CD4-positive, alpha-beta T cell treated with Interleukin-6 at 100 ng/mL for 8 hours (primary cell): ENCODE results near the gene THADA.
"Not testable (repeated sequence)": the region's sequence is repeated elsewhere in the genome, so short reads cannot be mapped to it uniquely, and the experiment has no call there.

ENCODE experiments used
- DNase-seq: peaks from one replicate; pipeline ENCODE4 v3.0.0-alpha.2; 2020; ENCODE audit warnings: mixed read lengths, low spot score

The THADA gene

DNA sequence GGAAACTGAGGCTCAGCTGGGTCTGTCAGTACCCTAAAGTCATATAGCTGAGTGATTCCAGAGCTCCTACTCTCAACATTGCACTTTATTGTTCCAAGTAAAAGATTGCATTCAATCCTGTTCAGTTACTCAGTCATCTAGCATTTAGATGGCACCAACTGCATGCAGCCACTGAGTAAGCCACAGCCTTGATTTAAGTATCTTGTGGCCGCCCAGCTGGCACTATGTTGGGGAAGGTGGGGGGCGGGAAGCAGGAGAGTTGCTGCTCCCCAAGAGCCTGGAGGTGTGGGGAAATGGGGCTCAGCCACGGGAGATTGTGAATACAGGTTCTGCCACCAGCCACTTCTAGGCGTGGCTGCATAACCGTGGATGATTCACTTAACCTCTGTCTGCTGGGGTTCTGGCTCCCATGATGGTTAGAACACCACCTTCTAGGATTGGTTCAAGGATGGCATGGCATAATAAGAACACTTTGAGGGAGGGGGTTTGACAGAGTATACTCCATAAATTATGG, 386.6 kb downstream of the THADA start:
- DNase-seq: no peak

- DNase-seq: no peak
These were observed 388.1 kb downstream of the THADA start for GRCh38 chr2:43207553-43208300.

DNA sequence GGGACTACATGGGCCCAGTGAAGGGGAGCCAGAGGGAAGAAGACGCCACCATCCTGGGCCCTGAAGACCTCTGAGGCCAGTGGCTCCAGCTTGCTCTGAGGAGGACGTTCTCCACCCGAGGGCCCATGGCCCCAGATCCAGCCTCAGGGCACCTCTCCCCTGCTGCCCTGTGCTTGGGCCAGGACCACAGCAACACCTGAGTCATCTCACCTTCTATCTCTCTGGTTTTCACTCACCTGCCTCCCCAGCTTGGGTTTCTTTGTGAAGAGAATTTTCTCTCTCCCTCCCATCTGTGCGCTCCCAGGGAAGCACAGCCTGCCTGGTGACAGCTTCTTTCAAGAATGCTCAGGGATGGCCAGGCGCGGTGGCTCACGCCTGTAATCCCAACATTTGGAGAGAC, 389.2 kb downstream of the THADA start:
- DNase-seq: no peak

GRCh38 chr2:43203373-43203772, 392.5 kb downstream of the THADA start:
- no peak for DNase-seq

GRCh38 chr2:43202289-43202688, 393.5 kb downstream of the THADA start:
- DNase-seq: no peak

- DNase-seq: no peak
These were observed 394.3 kb downstream of the THADA start for GRCh38 chr2:43201497-43201896.

DNA sequence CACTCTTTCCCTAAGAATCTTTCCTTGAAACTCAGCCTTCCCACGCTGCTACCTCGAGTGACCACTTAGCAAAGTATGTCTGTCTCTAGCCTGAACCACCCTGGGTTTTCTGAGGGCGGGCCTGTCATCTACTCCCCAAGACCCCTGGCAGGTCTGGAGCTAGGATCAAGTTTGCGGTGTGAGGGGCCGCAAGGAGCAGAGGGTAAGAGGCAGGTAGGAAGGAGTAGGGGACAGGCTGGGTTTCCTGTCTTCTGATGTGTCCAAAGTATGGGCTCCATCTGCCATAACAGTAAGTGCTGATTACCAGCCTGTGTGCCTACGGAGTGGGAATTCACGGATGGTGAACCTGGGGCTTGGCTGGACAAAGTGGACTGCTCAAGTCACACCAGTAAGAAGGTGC, 394.8 kb downstream of the THADA start:
- no peak for DNase-seq

- no peak for DNase-seq
These were observed 396.0 kb downstream of the THADA start for GRCh38 chr2:43199492-43200488.

GRCh38 chr2:43198263-43198662, 397.6 kb downstream of the THADA start:
- DNase-seq: no peak

DNA sequence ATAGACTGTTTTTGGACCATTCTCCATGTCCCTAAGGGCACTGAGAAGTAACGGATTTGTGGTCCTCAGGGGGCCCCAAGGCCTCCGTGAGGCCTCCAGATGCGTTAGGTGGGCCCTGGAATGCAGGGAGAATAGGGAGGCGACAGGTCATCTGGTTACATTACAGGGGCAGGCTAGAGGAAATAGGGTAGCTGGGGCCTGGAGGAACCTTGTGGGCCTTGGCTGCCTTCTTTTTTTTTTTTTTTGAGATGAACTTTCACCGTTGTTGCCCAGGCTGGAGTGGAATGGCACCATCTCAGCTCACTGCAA, 398.3 kb downstream of the THADA start:
- DNase-seq: no peak

DNA sequence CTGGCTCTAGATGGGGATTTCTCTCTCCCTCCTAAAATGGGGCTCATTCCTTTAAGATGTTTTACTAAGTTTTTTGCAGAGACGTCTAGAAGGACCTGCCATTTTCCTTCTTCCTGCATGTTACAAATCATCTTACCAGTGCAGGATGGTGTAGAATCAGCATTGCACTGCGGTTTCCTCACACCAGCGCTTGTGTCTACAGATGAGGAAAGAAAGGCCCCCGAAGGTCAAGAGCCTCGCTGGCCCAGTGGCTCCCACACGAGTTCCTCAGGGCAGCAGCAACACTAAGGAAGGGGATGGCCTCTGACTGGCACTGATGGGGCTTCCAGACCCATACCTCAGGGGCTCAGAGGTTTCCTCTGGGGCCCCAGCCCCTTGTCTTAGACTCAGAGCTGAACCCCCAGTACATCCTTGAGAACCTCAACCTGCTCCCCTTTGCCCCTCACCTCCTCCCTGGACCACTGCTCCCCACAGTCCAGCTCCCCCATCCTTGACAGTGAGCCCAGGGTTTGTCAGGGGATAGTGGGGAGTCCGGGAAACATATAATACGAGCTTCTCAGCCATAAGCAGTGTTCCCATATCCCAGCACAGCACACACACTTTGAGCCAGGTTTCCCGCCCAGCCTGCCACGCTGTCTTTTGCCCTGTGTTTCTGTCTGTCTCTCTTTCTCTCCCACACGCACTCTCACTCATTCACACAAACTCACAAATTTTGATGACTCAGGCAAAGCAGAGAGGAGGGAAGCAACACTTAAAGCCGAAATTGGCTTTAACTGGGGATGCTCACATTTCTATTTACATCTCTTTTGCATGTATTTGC, 398.9 kb downstream of the THADA start:
- no peak for DNase-seq

DNA sequence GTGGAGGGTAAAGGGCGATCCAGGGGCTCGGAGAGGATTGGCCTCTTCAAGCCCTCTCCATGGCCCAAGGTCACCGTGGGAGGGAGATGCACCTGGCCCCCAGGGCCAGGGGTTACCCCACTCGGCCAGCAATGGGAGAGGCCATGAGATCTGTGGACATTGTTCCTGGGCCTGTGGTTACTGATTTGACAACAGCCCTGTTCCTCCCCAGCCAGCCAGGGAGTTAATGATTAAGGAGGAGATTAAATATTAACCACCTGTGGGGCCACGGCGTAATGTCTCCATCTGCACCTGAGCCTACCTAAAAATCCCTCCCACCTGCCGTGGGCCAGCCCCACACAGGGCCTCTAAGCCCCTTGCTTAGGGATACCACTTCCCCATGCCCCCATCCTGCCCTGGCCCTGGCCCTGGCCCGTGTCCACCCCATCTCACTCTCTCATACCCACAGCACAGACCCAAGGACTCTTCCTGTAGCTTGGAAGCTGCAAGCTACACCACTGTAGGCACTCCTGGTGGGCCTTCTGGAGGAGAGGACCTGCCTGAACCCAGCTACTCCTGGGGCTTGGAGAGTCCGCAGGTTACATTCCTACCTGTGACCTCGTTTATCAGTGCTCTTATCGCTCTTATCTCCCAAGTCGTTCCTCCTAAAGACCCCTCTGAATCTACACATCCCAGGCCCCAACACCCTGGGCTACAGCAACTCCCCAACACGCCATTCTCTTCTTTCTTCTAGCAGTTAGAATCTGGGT, 401.5 kb downstream of the THADA start:
- DNase-seq: no peak

DNA sequence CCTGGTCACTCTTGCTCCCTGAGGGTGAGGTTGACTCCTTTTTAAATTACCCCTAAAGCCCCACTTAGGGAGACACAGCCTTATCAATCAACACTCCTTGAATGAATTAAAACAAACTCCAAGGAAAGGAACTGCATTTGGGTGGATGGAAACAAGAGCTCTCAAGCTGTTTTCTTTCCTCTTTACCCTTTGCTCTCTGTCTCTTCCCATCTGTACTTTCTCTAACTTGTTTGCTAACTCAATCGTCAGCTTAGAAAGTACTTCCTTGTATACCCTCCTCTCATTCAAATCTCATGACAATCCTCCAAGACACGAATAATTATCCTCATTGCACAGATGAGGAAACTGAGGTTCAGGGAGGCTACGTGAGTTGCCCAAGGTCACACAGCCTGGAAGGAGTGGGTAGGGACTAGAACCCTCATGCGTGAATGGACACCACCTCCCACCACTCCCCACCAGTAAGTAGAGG, 402.2 kb downstream of the THADA start:
- DNase-seq: no peak

DNA sequence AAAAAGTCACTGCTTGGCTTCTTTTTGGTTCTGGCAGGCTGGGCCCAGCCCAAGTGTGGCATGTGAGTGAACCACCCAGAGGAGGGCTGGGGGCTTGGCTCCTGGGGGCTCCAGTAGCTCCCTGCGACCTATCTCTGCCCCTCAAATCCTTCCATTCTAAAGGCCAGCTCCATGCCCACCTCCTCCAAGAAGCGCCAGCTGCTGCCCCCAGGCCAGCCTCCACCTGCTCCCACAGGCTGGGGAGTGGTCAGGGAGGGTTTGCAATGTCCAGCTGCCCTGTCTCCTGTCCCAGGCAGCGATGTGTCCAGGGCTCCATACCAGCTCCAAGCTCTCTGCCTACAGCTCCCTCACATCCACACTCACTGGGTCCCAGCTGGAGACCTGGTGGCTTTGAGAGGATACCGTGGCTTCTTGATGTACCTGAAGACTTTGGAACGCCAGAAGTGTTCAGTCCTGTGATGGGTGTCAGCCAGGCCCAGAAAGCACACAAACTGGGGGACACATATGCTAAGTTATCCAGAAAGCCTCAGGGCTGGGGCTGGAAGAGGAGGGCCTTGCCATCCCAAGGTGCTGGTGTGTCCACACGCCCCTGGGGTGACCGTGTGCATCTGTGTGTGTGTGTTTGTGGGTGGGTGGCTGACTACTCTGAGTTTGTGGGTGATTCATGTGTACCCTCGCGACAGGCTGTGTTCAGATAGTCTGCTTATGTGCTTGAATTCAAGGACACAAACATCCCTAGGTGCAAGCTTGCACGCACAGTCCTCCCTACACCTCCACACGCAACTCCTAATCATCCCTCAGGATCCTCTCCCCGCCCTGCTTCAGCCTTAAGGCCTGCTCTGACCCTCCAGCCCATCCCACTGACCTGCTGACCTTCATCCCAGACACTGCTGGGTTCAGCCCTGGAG, 402.8 kb downstream of the THADA start:
- DNase-seq: no peak

DNA sequence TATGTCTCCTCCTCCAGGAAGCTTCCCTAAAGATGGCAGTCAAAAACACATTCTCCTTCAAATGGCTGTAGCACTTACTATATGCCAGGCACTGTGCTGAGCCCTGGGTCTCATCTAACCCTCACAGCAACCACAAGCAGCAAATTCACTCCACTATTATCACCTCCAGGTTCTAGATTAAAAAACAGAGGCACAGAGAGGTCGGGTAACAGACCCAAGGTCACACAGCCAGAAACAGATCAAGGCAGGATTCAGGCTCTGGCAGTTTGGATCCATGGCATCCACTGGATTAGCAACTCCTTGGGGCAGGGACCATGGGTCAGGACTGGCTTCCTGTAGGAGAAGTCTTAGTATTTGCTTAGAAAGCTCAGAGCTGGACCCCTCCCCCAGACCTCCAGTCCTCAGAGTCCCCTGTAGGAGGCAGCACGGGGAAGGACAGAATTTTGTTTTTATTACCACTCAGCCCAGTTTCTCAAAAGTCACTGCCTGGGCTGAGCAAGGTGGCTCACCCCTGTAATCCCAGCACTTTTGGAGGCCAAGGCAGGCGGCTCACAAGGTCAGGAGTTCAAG, 403.8 kb downstream of the THADA start:
- no peak for DNase-seq

GRCh38 chr2:43190311-43191052, 405.4 kb downstream of the THADA start:
- no peak for DNase-seq

GRCh38 chr2:43189861-43190260, 406.0 kb downstream of the THADA start:
- not testable (repeated sequence) for DNase-seq

- DNase-seq: no peak
These were observed 407.1 kb downstream of the THADA start for GRCh38 chr2:43188561-43189386.
